ENCODE measurements around the gene RELL2. TPM values are rescaled to one million over a fixed set of nuclear protein-coding genes. Genes with fewer than 3 reads are reported as not detected.

Gene RELL2
- total RNA-seq, 2 experiments from 2014 or later, result 26.8 to 27.3 TPM

GRCh38 chr5:141636106-141636412 is 738 bp upstream of the RELL2 start:
- DNase-seq, result no peak
- peaks cover 27% of the 10 kb centered on the region for H3K36me3 Mint-ChIP-seq
- peak overlapping the region; percentile 69 for H3K27ac Mint-ChIP-seq
- H3K27me3 Mint-ChIP-seq, result no peaks in the 10 kb centered on the region
- H3K4me3 Mint-ChIP-seq, result peak overlapping the region; percentile 97
- H3K4me1 Mint-ChIP-seq, result peaks cover 39% of the 10 kb centered on the region
- H3K9me3 Mint-ChIP-seq, result no peaks in the 10 kb centered on the region

GRCh38 chr5:141637123-141637766 is 448 bp downstream of the RELL2 start:
- Mint-ChIP-seq H3K27me3 (no peaks in the 10 kb centered on the region), H3K4me3 (peak overlapping the region; percentile 97), H3K9me3 (no peaks in the 10 kb centered on the region), H3K4me1 (peaks cover 48% of the 10 kb centered on the region), H3K36me3 (peaks cover 29% of the 10 kb centered on the region), H3K27ac (peak overlapping the region; percentile 95)
- peak; percentile 66 for DNase-seq

GRCh38 chr5:141637767-141638419 is 1.1 kb downstream of the RELL2 start:
- no peaks in the 10 kb centered on the region for H3K9me3 Mint-ChIP-seq
- H3K27ac Mint-ChIP-seq, result peak overlapping the region; percentile 95
- H3K4me3 Mint-ChIP-seq, result peak overlapping the region; percentile 97
- DNase-seq, result peak; percentile 76
- H3K4me1 Mint-ChIP-seq, result peaks cover 43% of the 10 kb centered on the region
- H3K36me3 Mint-ChIP-seq, result peaks cover 29% of the 10 kb centered on the region
- H3K27me3 Mint-ChIP-seq, result no peaks in the 10 kb centered on the region

- no peaks in the 10 kb centered on the region for H3K9me3 Mint-ChIP-seq
- peaks cover 41% of the 10 kb centered on the region for H3K4me1 Mint-ChIP-seq
- no peaks in the 10 kb centered on the region for H3K27me3 Mint-ChIP-seq
- peak overlapping the region; percentile 97 for H3K4me3 Mint-ChIP-seq
- peak overlapping the region; percentile 95 for H3K27ac Mint-ChIP-seq
- peaks cover 29% of the 10 kb centered on the region for H3K36me3 Mint-ChIP-seq
- no peak for DNase-seq
Observed at GRCh38 chr5:141638771-141639170, 2.0 kb downstream of the RELL2 start.

GRCh38 chr5:141639357-141640050 is 2.7 kb downstream of the RELL2 start:
- Mint-ChIP-seq H3K27me3 (no peaks in the 10 kb centered on the region), H3K27ac (no peak overlapping the region), H3K4me1 (peaks cover 35% of the 10 kb centered on the region), H3K9me3 (no peaks in the 10 kb centered on the region), H3K4me3 (peak overlapping the region; percentile 97), H3K36me3 (peaks cover 25% of the 10 kb centered on the region)
- no peak for DNase-seq

- Mint-ChIP-seq H3K27me3 (no peaks in the 10 kb centered on the region), H3K4me1 (peaks cover 31% of the 10 kb centered on the region), H3K36me3 (peaks cover 24% of the 10 kb centered on the region), H3K4me3 (no peak overlapping the region), H3K9me3 (no peaks in the 10 kb centered on the region), H3K27ac (no peak overlapping the region)
- no peak for DNase-seq
Observed at GRCh38 chr5:141640051-141640415, 3.2 kb downstream of the RELL2 start.

- Mint-ChIP-seq H3K27ac (peak overlapping the region; percentile 18), H3K4me3 (no peak overlapping the region)
Observed at GRCh38 chr5:141640698-141641097, 3.9 kb downstream of the RELL2 start.

GRCh38 chr5:141641634-141642267 is 5.0 kb downstream of the RELL2 start:
- Mint-ChIP-seq H3K4me3 (no peak overlapping the region), H3K27me3 (no peaks in the 10 kb centered on the region), H3K27ac (peak overlapping the region; percentile 57), H3K4me1 (peaks cover 20% of the 10 kb centered on the region), H3K9me3 (no peaks in the 10 kb centered on the region), H3K36me3 (peaks cover 21% of the 10 kb centered on the region)
- DNase-seq, result no peak

More at GRCh38 chr5:141640698-141641097, 3.9 kb downstream of the RELL2 start:
- peaks cover 25% of the 10 kb centered on the region for H3K4me1 Mint-ChIP-seq
- DNase-seq, result no peak
- no peaks in the 10 kb centered on the region for H3K9me3 Mint-ChIP-seq
- no peaks in the 10 kb centered on the region for H3K27me3 Mint-ChIP-seq
- peaks cover 21% of the 10 kb centered on the region for H3K36me3 Mint-ChIP-seq

GRCh38 chr5:141646026-141646425 is 9.2 kb downstream of the RELL2 start:
- DNase-seq, result no peak
- Mint-ChIP-seq H3K27me3 (no peaks in the 10 kb centered on the region), H3K36me3 (peaks cover 10% of the 10 kb centered on the region), H3K27ac (no peak overlapping the region), H3K4me1 (peaks cover 26% of the 10 kb centered on the region), H3K4me3 (no peak overlapping the region), H3K9me3 (no peaks in the 10 kb centered on the region)

- H3K27ac Mint-ChIP-seq, result no peak overlapping the region
- H3K9me3 Mint-ChIP-seq, result no peaks in the 10 kb centered on the region
- peaks cover 22% of the 10 kb centered on the region for H3K4me1 Mint-ChIP-seq
- peaks cover 7% of the 10 kb centered on the region for H3K36me3 Mint-ChIP-seq
- no peak for DNase-seq
- H3K27me3 Mint-ChIP-seq, result no peaks in the 10 kb centered on the region
- H3K4me3 Mint-ChIP-seq, result no peak overlapping the region
Observed at GRCh38 chr5:141647242-141647641, 10.4 kb downstream of the RELL2 start.

- Mint-ChIP-seq H3K27me3 (no peaks in the 10 kb centered on the region), H3K4me1 (peaks cover 23% of the 10 kb centered on the region), H3K27ac (no peak overlapping the region), H3K9me3 (no peaks in the 10 kb centered on the region), H3K4me3 (no peak overlapping the region), H3K36me3 (peaks cover 7% of the 10 kb centered on the region)
- no peak for DNase-seq
Observed at GRCh38 chr5:141647851-141648250, 11.1 kb downstream of the RELL2 start.

- Mint-ChIP-seq H3K4me3 (no peak overlapping the region), H3K9me3 (no peaks in the 10 kb centered on the region), H3K27me3 (no peaks in the 10 kb centered on the region), H3K4me1 (peaks cover 23% of the 10 kb centered on the region), H3K36me3 (peaks cover 7% of the 10 kb centered on the region), H3K27ac (no peak overlapping the region)
- DNase-seq, result no peak
Observed at GRCh38 chr5:141649056-141649688, 12.4 kb downstream of the RELL2 start.

GRCh38 chr5:141649972-141650371 is 13.2 kb downstream of the RELL2 start:
- Mint-ChIP-seq H3K9me3 (no peaks in the 10 kb centered on the region), H3K27me3 (no peaks in the 10 kb centered on the region), H3K27ac (no peak overlapping the region), H3K36me3 (peaks cover 3% of the 10 kb centered on the region), H3K4me1 (peaks cover 23% of the 10 kb centered on the region), H3K4me3 (peak overlapping the region; percentile 44)
- no peak for DNase-seq

- DNase-seq, result peak; percentile 83
Observed at GRCh38 chr5:141650851-141651727, 14.3 kb downstream of the RELL2 start, which contains the start of gene FCHSD1. Gene FCHSD1 (minus strand): TSS chr5:141651418. CDS start chr5:141651368, 50 bp downstream.

More at GRCh38 chr5:141650851-141651727, 14.3 kb downstream of the RELL2 start, which contains the start of gene FCHSD1:
- peak within 1 kb of the TSS; percentile 92 for H3K27ac Mint-ChIP-seq
- peaks cover 5% of the 10 kb centered on the region for H3K36me3 Mint-ChIP-seq
- peak within 1 kb of the TSS; percentile 95 for H3K4me3 Mint-ChIP-seq
- peaks cover 23% of the 10 kb centered on the region for H3K4me1 Mint-ChIP-seq
- H3K9me3 Mint-ChIP-seq, result no peaks in the 10 kb centered on the region
- H3K27me3 Mint-ChIP-seq, result no peaks in the 10 kb centered on the region

Data from activated naive CD8-positive, alpha-beta T cell treated with anti-CD3 and anti-CD28 coated beads for 36 hours (primary cell).